KOPT-K1 (cell line): ENCODE data around the gene DTX4.
"Not testable (repeated sequence)": the region's sequence is repeated elsewhere in the genome, so short reads cannot be mapped to it uniquely, and the experiment has no call there.

Experiments used
- H3K27ac ChIP-seq: fragments of 200-600 bp; sonication (generic); 2 replicates; pipeline ENCODE4 v1.5.1; 2016; ENCODE audit warnings: antibody characterized with exemption, mild to moderate bottlenecking, low read depth, low read length; ENCODE audit not compliant: poor library complexity, severe bottlenecking
- H3K36me3 ChIP-seq: fragments of 200-600 bp; sonication (generic); 2 replicates; pipeline ENCODE4 v1.5.1; 2017; ENCODE audit warnings: antibody characterized with exemption, mild to moderate bottlenecking, low read length, moderate library complexity; ENCODE audit not compliant: insufficient read depth
- H3K9me3 ChIP-seq: fragments of 200-600 bp; sonication (generic); 2 replicates; pipeline ENCODE4 v1.5.1; 2017; ENCODE audit warnings: antibody characterized with exemption, low read length, mild to moderate bottlenecking; ENCODE audit not compliant: insufficient read depth, poor library complexity, severe bottlenecking

DTX4 gene

GRCh38 chr11:59171508-59172322 is at the start of gene DTX4:
Gene DTX4, plus strand, starts transcription at chr11:59172132. Its CDS starts 464 bp downstream, at chr11:59172596.
- H3K9me3 ChIP-seq = no peaks in the 10 kb centered on the region
- no peak within 1 kb of the TSS for H3K27ac ChIP-seq
- H3K36me3 ChIP-seq = no peaks in the 10 kb centered on the region

GRCh38 chr11:59135648-59136461 is 36.1 kb upstream of the DTX4 start:
- peak overlapping the region; percentile 37 for H3K27ac ChIP-seq
- peaks cover 26% of the 10 kb centered on the region for H3K9me3 ChIP-seq
- H3K36me3 ChIP-seq = peaks cover 59% of the 10 kb centered on the region

GRCh38 chr11:59136551-59136950 is 35.4 kb upstream of the DTX4 start:
- H3K9me3 ChIP-seq = peaks cover 19% of the 10 kb centered on the region
- not testable (repeated sequence) for H3K27ac ChIP-seq
- H3K36me3 ChIP-seq = peaks cover 52% of the 10 kb centered on the region

GRCh38 chr11:59137190-59137589 is 34.7 kb upstream of the DTX4 start:
- Histone ChIP-seq H3K36me3 (peaks cover 46% of the 10 kb centered on the region), H3K9me3 (peaks cover 12% of the 10 kb centered on the region), H3K27ac (no peak overlapping the region)

GRCh38 chr11:59138643-59139042 is 33.3 kb upstream of the DTX4 start:
- H3K9me3 ChIP-seq = no peaks in the 10 kb centered on the region
- H3K36me3 ChIP-seq = peaks cover 31% of the 10 kb centered on the region
- no peak overlapping the region for H3K27ac ChIP-seq

GRCh38 chr11:59141191-59141590 is 30.7 kb upstream of the DTX4 start:
- peaks cover 20% of the 10 kb centered on the region for H3K36me3 ChIP-seq
- H3K9me3 ChIP-seq = no peaks in the 10 kb centered on the region
- peak overlapping the region; percentile 97 for H3K27ac ChIP-seq

GRCh38 chr11:59141673-59142460 is 30.1 kb upstream of the DTX4 start:
- H3K36me3 ChIP-seq = peaks cover 26% of the 10 kb centered on the region
- H3K27ac ChIP-seq = peak overlapping the region; percentile 97
- no peaks in the 10 kb centered on the region for H3K9me3 ChIP-seq

- Histone ChIP-seq H3K9me3 (no peaks in the 10 kb centered on the region), H3K27ac (peak within 1 kb of the TSS; percentile 97), H3K36me3 (peaks cover 28% of the 10 kb centered on the region)
These were observed 29.1 kb upstream of the DTX4 start, which contains the start of gene FAM111A for GRCh38 chr11:59142530-59143507. Gene FAM111A, plus strand, starts transcription at chr11:59142856. Its CDS starts 6,017 bp downstream, at chr11:59148873.

- Histone ChIP-seq H3K9me3 (no peaks in the 10 kb centered on the region), H3K27ac (peak overlapping the region; percentile 97), H3K36me3 (peaks cover 32% of the 10 kb centered on the region)
These were observed 27.8 kb upstream of the DTX4 start for GRCh38 chr11:59144096-59144495.

GRCh38 chr11:59144579-59145345 is 27.2 kb upstream of the DTX4 start:
- H3K36me3 ChIP-seq = peaks cover 38% of the 10 kb centered on the region
- H3K9me3 ChIP-seq = no peaks in the 10 kb centered on the region
- H3K27ac ChIP-seq = peak overlapping the region; percentile 97

- Histone ChIP-seq H3K9me3 (no peaks in the 10 kb centered on the region), H3K36me3 (peaks cover 46% of the 10 kb centered on the region), H3K27ac (peak overlapping the region; percentile 97)
These were observed 26.4 kb upstream of the DTX4 start for GRCh38 chr11:59145534-59145933.

GRCh38 chr11:59151761-59152160 is 20.2 kb upstream of the DTX4 start:
- no peaks in the 10 kb centered on the region for H3K9me3 ChIP-seq
- H3K36me3 ChIP-seq = peaks cover 85% of the 10 kb centered on the region
- H3K27ac ChIP-seq = no peak overlapping the region

- Histone ChIP-seq H3K27ac (no peak overlapping the region), H3K36me3 (peaks cover 78% of the 10 kb centered on the region), H3K9me3 (no peaks in the 10 kb centered on the region)
These were observed 19.5 kb upstream of the DTX4 start for GRCh38 chr11:59152312-59152951.
